ENCODE measurements around the gene TBC1D13. TPM values are rescaled to one million over a fixed set of nuclear protein-coding genes. Genes with fewer than 3 reads are reported as not detected.

TBC1D13 gene
- total RNA-seq = 17.0 and 18.6 TPM in 2 replicates

GRCh38 chr9:128786681-128787601 lies at the start of gene TBC1D13:
TSS of gene TBC1D13 (plus strand) at chr9:128787253. CDS start at chr9:128787354, 101 bp downstream.
- Histone ChIP-seq H3K36me3 (ENCODE audit: insufficient read depth, low read length) (peaks cover 14% of the 10 kb centered on the region), H2AFZ (ENCODE audit: low read length) (peak within 1 kb of the TSS; percentile 93), H4K20me1 (ENCODE audit: insufficient read depth, low read length) (peaks cover 3% of the 10 kb centered on the region), H3K27ac (ENCODE audit: low read depth, low read length) (peak within 1 kb of the TSS; percentile 67), H3K9me3 (ENCODE audit: low read depth, low read length) (no peaks in the 10 kb centered on the region), H3K79me2 (ENCODE audit: insufficient read depth, low read length) (peaks cover 25% of the 10 kb centered on the region), H3K4me3 (ENCODE audit: insufficient read depth, low read length) (peak within 1 kb of the TSS; percentile 96), H3K27me3 (ENCODE audit: insufficient read depth, low read length) (no peaks in the 10 kb centered on the region), H3K4me1 (ENCODE audit: insufficient read depth, low read length) (peaks cover 6% of the 10 kb centered on the region), H3K4me2 (ENCODE audit: insufficient read depth, low read length) (peak within 1 kb of the TSS; percentile 97)
- DNase-seq (ENCODE audit: insufficient read length, low spot score, missing footprints) = peak; percentile 99
- no peak for TF ChIP-seq CTCF (IDR thresholded peaks at IDR 0.05; ENCODE audit: extremely low read depth, low read depth, low read length)

GRCh38 chr9:128742401-128742800 lies 44.7 kb upstream of the TBC1D13 start:
- H3K79me2 ChIP-seq (ENCODE audit: insufficient read depth, low read length) = no peaks in the 10 kb centered on the region
- H3K9me3 ChIP-seq (ENCODE audit: low read depth, low read length) = no peaks in the 10 kb centered on the region
- H3K27ac ChIP-seq (ENCODE audit: low read depth, low read length) = no peak overlapping the region
- no peaks in the 10 kb centered on the region for H4K20me1 ChIP-seq (ENCODE audit: insufficient read depth, low read length)
- H3K4me2 ChIP-seq (ENCODE audit: insufficient read depth, low read length) = no peak overlapping the region
- H2AFZ ChIP-seq (ENCODE audit: low read length) = no peak overlapping the region
- H3K27me3 ChIP-seq (ENCODE audit: insufficient read depth, low read length) = no peaks in the 10 kb centered on the region
- no peak for TF ChIP-seq CTCF (IDR thresholded peaks at IDR 0.05; ENCODE audit: extremely low read depth, low read depth, low read length)
- no peak overlapping the region for H3K4me3 ChIP-seq (ENCODE audit: insufficient read depth, low read length)
- H3K36me3 ChIP-seq (ENCODE audit: insufficient read depth, low read length) = peaks cover 12% of the 10 kb centered on the region
- no peak for DNase-seq (ENCODE audit: insufficient read length, low spot score, missing footprints)
- H3K4me1 ChIP-seq (ENCODE audit: insufficient read depth, low read length) = no peaks in the 10 kb centered on the region

- Histone ChIP-seq H3K79me2 (ENCODE audit: insufficient read depth, low read length) (no peaks in the 10 kb centered on the region), H3K9me3 (ENCODE audit: low read depth, low read length) (no peaks in the 10 kb centered on the region), H3K4me2 (ENCODE audit: insufficient read depth, low read length) (no peak overlapping the region), H4K20me1 (ENCODE audit: insufficient read depth, low read length) (no peaks in the 10 kb centered on the region), H3K27ac (ENCODE audit: low read depth, low read length) (no peak overlapping the region), H3K27me3 (ENCODE audit: insufficient read depth, low read length) (no peaks in the 10 kb centered on the region), H3K36me3 (ENCODE audit: insufficient read depth, low read length) (peaks cover 12% of the 10 kb centered on the region), H2AFZ (ENCODE audit: low read length) (no peak overlapping the region), H3K4me1 (ENCODE audit: insufficient read depth, low read length) (no peaks in the 10 kb centered on the region), H3K4me3 (ENCODE audit: insufficient read depth, low read length) (no peak overlapping the region)
- DNase-seq (ENCODE audit: insufficient read length, low spot score, missing footprints) = no peak
- no peak for TF ChIP-seq CTCF (IDR thresholded peaks at IDR 0.05; ENCODE audit: extremely low read depth, low read depth, low read length)
These were observed 43.6 kb upstream of the TBC1D13 start for GRCh38 chr9:128743421-128743820.

- H4K20me1 ChIP-seq (ENCODE audit: insufficient read depth, low read length) = no peaks in the 10 kb centered on the region
- no peak overlapping the region for H3K27ac ChIP-seq (ENCODE audit: low read depth, low read length)
- H3K36me3 ChIP-seq (ENCODE audit: insufficient read depth, low read length) = peaks cover 12% of the 10 kb centered on the region
- no peak overlapping the region for H3K4me2 ChIP-seq (ENCODE audit: insufficient read depth, low read length)
- no peaks in the 10 kb centered on the region for H3K4me1 ChIP-seq (ENCODE audit: insufficient read depth, low read length)
- no peaks in the 10 kb centered on the region for H3K79me2 ChIP-seq (ENCODE audit: insufficient read depth, low read length)
- DNase-seq (ENCODE audit: insufficient read length, low spot score, missing footprints) = no peak
- H3K27me3 ChIP-seq (ENCODE audit: insufficient read depth, low read length) = no peaks in the 10 kb centered on the region
- H2AFZ ChIP-seq (ENCODE audit: low read length) = no peak overlapping the region
- TF ChIP-seq CTCF (IDR thresholded peaks at IDR 0.05; ENCODE audit: extremely low read depth, low read depth, low read length) = no peak
- H3K9me3 ChIP-seq (ENCODE audit: low read depth, low read length) = no peaks in the 10 kb centered on the region
- no peak overlapping the region for H3K4me3 ChIP-seq (ENCODE audit: insufficient read depth, low read length)
These were observed 39.8 kb upstream of the TBC1D13 start for GRCh38 chr9:128747241-128747640.

All from osteoblast (primary cell).